ENCODE measurements around the gene CELSR1. TPM values are rescaled to one million over a fixed set of nuclear protein-coding genes. Genes with fewer than 3 reads are reported as not detected.
"Not testable (repeated sequence)": the region's sequence is repeated elsewhere in the genome, so short reads cannot be mapped to it uniquely, and the experiment has no call there.

CELSR1 gene
- total RNA-seq, 1 donor, result 1.1 TPM

DNA sequence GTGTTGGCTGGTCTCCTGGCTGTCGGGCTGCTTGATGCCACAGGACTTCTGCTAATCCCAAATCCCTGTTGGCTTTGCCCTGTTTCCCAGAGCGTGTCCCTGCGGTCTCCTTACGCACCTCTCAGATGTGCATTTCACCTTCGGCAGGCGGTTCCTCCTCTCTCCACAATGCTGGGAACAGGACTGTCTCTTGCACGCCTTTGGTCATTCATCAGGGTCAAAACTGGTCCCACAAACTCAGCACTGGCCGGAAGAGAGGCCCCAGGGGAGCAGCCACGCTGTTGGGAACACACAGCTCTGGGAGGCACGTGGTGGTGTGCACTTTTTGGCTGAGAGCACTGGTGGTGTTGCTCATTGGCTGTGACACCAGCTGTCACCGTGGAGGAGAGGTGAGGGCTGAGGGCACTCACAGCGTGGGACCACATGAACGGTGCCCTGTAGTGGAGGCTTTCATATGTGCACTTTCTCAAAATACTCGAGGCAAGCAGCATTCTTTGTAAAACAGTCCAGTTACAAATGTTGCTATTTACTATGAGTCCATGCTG is 217.2 kb downstream of the CELSR1 start:
- DNase-seq (ENCODE audit: low read depth), result no peak
- TF ChIP-seq, protein P1, sequence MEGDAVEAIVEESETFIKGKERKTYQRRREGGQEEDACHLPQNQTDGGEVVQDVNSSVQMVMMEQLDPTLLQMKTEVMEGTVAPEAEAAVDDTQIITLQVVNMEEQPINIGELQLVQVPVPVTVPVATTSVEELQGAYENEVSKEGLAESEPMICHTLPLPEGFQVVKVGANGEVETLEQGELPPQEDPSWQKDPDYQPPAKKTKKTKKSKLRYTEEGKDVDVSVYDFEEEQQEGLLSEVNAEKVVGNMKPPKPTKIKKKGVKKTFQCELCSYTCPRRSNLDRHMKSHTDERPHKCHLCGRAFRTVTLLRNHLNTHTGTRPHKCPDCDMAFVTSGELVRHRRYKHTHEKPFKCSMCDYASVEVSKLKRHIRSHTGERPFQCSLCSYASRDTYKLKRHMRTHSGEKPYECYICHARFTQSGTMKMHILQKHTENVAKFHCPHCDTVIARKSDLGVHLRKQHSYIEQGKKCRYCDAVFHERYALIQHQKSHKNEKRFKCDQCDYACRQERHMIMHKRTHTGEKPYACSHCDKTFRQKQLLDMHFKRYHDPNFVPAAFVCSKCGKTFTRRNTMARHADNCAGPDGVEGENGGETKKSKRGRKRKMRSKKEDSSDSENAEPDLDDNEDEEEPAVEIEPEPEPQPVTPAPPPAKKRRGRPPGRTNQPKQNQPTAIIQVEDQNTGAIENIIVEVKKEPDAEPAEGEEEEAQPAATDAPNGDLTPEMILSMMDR (IDR thresholded peaks at IDR 0.05; ENCODE audit: insufficient read depth, low read length), result no peak
- H3K4me3 ChIP-seq (ENCODE audit: low read depth, low read length), result no peak overlapping the region

DNA sequence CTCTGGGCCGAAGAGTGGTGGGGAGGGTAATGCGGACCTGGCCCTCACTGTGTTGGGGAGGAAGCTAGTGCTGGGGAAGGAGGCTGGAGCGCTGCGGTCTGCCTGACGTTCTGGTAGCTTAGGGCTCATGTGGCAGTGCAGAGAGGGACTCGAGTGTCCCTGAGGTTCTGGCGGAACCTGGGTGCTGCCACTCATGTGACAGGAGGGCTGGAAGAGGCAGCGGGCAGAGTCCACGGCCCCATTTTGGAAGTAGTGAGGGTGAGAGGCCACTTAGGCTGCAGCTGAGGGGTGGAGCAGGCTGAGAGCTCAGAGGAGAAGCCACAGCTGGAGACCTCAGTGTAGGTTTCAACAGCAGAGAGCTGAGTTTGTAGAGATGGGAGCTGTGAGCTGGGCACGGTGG is 218.1 kb downstream of the CELSR1 start:
- TF ChIP-seq, protein P1 (IDR thresholded peaks at IDR 0.05; ENCODE audit: insufficient read depth, low read length), result no peak
- no peak overlapping the region for H3K4me3 ChIP-seq (ENCODE audit: low read depth, low read length)
- DNase-seq (ENCODE audit: low read depth), result no peak

DNA sequence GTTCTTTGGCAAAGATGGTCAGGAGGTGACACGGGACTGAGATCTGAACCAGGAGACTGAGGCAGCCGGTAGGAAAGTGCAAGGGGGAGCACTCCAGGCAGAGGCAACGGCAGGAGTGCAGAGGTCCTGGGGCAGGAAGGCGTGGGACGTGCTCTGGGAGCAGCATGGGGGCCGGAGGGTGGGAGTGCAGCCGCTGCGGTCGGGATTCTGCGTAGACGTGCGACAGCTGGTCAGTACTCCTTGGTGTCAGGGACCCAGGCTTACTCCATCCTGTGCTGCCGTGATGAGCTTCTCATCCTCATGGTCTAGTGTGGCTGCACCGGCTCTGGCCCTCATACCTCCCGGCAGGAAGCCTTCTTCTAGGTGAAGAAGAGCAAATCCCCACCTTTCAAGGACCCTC is 218.8 kb downstream of the CELSR1 start:
- no peak overlapping the region for H3K4me3 ChIP-seq (ENCODE audit: low read depth, low read length)
- TF ChIP-seq, protein P1 (IDR thresholded peaks at IDR 0.05; ENCODE audit: insufficient read depth, low read length), result no peak
- DNase-seq (ENCODE audit: low read depth), result no peak

DNA sequence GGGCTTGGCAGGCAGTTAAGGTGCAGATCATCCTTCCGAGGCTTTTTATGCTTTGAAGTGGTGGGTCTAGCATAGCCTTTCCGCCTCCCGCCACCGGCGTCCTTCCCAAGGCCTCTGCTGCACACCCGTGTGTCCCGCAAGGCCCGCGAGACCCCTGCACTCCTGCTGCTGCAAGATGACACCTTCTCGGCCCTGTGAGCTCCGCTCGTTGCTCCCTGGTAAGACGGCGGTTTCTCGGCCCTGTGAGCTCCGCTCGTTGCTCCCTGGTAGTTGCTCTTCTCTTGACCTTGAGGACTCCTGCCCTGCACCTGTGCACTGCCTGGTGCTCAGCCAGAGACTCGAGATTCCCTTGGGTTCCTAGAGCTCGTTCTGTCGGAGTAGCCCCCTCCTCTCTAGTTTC is 219.8 kb downstream of the CELSR1 start:
- H3K4me3 ChIP-seq (ENCODE audit: low read depth, low read length), result no peak overlapping the region
- TF ChIP-seq, protein P1 (IDR thresholded peaks at IDR 0.05; ENCODE audit: insufficient read depth, low read length), result no peak
- no peak for DNase-seq (ENCODE audit: low read depth)

DNA sequence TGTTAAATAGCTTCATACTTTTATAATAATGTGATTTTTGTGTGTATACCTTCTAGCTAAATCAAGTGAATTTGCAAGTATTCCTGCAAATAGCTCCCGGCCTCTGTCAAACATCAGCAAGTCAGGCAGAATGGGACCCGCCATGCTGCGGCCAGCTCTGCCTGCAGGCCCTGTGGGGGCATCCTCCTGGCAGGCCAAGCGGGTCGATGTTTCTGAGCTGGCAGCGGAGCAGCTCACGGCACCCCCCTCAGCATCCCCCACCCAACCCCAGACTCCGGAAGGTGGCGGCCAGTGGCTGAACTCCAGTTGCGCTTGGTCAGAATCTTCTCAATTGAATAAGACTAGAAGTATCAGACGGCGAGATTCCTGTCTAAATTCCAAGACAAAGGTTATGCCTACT is 221.4 kb downstream of the CELSR1 start:
- no peak overlapping the region for H3K4me3 ChIP-seq (ENCODE audit: low read depth, low read length)
- DNase-seq (ENCODE audit: low read depth), result no peak
- TF ChIP-seq, protein P1 (IDR thresholded peaks at IDR 0.05; ENCODE audit: insufficient read depth, low read length), result no peak

DNA sequence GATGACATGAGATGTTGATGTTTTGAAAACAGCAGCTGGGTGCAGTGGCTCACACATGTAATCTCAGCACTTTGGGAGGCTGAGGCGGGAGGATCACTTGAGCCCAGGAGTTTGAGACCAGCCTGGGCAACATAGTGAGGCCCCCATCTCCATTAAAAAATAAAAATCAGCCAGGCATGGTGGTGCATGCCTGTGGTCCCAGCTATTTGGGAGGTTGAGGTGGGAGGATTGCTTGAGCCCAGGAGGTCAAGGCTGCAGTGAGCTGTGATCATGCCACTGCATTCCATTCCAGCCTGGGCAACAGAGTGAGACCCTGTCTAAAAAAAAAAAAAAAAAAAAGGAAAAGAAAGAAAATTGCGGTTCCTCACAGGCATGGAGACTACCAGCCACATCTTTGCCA is 224.6 kb downstream of the CELSR1 start:
- not testable (repeated sequence) for H3K4me3 ChIP-seq (ENCODE audit: low read depth, low read length); DNase-seq (ENCODE audit: low read depth)

DNA sequence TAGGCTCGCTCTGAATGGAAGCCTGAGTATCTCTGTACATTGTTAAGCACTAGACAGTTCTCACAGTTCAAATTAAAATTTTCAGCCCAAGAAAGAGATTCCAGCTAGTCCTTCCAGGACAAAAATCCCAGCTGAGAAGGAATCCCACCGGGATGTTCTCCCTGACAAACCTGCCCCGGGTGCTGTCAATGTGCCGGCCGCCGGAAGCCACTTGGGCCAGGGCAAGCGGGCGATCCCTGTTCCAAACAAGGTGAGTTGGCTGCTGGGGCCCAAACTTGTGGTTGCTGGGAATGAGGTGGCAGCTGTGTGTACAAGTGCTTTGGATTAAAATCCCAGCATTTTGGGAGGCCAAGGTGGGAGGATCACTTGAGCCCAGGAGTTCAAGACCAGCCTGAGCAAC is 225.4 kb downstream of the CELSR1 start:
- TF ChIP-seq, protein P1 (IDR thresholded peaks at IDR 0.05; ENCODE audit: insufficient read depth, low read length), result no peak
- no peak for DNase-seq (ENCODE audit: low read depth)

More for the DNA sequence above, 225.4 kb downstream of the CELSR1 start:
- H3K4me3 ChIP-seq (ENCODE audit: low read depth, low read length), result no peak overlapping the region

Other genes with a start within 250 kb of the CELSR1 start
- 1.3 and 13.4 TPM in 2 replicates for gene GTSE1, start 240.8 kb downstream of the CELSR1 start, total RNA-seq (ENCODE audit: low replicate concordance)
- gene TRMU, start 201.9 kb downstream of the CELSR1 start, total RNA-seq (ENCODE audit: low replicate concordance), result 15.8 and 23.1 TPM in 2 replicates
- gene GRAMD4, start 82.8 kb upstream of the CELSR1 start, total RNA-seq (ENCODE audit: low replicate concordance), result 11.7 and 25.1 TPM in 2 replicates
- gene CERK, start 200.6 kb upstream of the CELSR1 start, total RNA-seq (ENCODE audit: low replicate concordance), result 14.1 and 39.4 TPM in 2 replicates
- gene TBC1D22A, start 225.0 kb upstream of the CELSR1 start, total RNA-seq (ENCODE audit: low replicate concordance), result 12.7 and 13.8 TPM in 2 replicates